ENCODE data around the gene F9.

DNA sequence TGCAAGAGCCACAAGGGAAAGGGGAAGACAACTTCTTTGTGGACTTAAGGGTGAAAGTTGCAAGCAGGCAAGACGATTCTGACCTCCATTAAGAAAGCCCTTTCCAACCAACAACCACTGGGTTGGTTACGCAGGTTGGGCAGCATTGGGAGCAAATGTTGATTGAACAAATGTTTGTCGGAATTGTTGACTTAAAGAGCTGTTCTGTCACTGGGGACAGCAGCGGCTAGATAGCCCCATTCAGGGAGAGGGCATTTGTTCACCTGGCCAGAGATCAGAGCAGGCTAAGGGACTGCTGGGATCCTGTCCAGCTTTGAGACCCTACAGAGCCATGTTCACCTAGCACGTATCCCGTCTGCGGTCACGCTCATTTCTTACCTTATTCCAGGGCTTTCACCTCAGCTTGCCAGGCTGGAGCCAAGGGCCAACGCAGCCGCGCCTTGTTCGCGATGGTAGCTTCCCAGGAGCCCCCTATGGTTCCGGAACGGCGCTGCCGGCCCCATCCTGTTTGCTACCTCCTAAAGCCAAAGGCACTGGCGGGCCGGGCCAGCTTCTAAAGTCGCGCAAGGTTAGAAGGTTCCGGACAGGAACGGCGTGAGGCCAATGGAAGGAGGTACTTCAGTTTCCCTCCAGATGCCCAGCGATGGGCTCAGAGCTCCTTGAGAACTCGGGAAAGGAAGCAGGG, 24.6 kb downstream of the F9 start:
- TF ChIP-seq, protein P1, sequence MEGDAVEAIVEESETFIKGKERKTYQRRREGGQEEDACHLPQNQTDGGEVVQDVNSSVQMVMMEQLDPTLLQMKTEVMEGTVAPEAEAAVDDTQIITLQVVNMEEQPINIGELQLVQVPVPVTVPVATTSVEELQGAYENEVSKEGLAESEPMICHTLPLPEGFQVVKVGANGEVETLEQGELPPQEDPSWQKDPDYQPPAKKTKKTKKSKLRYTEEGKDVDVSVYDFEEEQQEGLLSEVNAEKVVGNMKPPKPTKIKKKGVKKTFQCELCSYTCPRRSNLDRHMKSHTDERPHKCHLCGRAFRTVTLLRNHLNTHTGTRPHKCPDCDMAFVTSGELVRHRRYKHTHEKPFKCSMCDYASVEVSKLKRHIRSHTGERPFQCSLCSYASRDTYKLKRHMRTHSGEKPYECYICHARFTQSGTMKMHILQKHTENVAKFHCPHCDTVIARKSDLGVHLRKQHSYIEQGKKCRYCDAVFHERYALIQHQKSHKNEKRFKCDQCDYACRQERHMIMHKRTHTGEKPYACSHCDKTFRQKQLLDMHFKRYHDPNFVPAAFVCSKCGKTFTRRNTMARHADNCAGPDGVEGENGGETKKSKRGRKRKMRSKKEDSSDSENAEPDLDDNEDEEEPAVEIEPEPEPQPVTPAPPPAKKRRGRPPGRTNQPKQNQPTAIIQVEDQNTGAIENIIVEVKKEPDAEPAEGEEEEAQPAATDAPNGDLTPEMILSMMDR (IDR thresholded peaks at IDR 0.05; ENCODE audit: insufficient read depth, low read depth, low read length), result no peak
- TF ChIP-seq EZH2 (IDR thresholded peaks at IDR 0.05; ENCODE audit: insufficient read depth, low read length), result no peak

Measured in astrocyte (in vitro differentiated cells and primary cell).